ENCODE results near the gene TNNI3K.

Gene TNNI3K

DNA sequence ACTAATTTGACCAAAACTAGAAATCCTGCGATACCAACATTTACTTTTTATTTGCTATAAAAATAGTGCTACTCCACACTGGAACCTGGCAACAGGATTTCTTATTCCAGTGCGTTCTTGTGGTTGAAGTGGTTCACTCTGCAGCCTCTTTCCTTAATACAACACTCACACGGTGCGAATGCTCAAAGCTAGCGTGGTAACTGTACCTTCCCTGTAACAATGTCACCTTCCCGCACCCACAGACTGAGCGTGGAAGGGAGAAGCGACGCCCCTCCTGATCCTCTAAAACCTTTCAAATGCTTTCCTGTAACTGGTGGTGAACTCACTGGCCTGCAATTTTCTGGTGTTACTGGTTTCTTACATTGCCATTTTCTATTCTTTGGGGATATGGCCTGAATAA is 145.1 kb downstream of the TNNI3K start:
- TF ChIP-seq, protein P1, sequence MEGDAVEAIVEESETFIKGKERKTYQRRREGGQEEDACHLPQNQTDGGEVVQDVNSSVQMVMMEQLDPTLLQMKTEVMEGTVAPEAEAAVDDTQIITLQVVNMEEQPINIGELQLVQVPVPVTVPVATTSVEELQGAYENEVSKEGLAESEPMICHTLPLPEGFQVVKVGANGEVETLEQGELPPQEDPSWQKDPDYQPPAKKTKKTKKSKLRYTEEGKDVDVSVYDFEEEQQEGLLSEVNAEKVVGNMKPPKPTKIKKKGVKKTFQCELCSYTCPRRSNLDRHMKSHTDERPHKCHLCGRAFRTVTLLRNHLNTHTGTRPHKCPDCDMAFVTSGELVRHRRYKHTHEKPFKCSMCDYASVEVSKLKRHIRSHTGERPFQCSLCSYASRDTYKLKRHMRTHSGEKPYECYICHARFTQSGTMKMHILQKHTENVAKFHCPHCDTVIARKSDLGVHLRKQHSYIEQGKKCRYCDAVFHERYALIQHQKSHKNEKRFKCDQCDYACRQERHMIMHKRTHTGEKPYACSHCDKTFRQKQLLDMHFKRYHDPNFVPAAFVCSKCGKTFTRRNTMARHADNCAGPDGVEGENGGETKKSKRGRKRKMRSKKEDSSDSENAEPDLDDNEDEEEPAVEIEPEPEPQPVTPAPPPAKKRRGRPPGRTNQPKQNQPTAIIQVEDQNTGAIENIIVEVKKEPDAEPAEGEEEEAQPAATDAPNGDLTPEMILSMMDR (IDR thresholded peaks at IDR 0.05; ENCODE audit: low read depth, low read length), result no peak
- no peak overlapping the region for H3K4me3 ChIP-seq (ENCODE audit: low read depth, low read length)

DNA sequence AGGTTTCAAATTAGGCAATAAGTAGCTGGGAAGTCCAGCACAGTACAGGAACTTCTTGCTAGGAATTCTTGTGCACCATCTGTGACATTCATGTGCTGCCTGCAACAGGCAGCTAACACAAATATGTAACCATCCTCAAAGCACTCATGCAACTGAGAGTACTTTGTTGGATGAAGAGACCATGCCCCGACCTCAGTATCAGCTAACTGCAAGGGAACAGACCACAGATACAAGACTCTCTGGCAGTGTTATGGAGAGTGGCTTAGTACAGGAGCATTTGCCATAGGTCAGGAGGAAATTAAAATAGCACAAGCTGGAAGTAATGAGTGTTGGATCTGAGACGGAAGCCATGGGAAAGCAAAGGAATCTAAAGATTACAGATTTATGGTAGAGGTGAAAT is 153.7 kb downstream of the TNNI3K start:
- TF ChIP-seq, protein P1 (IDR thresholded peaks at IDR 0.05; ENCODE audit: low read depth, low read length), result no peak
- no peak overlapping the region for H3K4me3 ChIP-seq (ENCODE audit: low read depth, low read length)

DNA sequence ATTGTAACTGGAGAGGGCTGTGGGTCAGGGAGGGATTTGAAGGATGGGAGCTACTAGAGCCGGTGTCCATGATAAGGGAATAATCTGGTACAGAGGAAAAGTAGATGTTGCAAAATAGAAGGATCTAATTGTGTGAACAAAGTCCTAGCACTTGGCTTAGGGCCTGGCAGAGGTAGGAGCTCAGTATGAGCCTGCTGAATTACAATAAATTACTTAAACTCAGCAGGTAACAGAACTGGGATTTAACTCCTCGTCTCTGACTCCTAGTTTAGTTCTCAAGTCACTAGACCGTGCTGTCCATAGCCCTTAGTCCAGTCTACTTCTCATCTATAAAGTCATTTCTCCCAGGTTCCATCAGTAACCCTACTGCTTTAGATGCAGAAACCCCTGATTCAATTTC is 157.0 kb downstream of the TNNI3K start:
- H3K4me3 ChIP-seq (ENCODE audit: low read depth, low read length), result no peak overlapping the region
- TF ChIP-seq, protein P1 (IDR thresholded peaks at IDR 0.05; ENCODE audit: low read depth, low read length), result no peak

DNA sequence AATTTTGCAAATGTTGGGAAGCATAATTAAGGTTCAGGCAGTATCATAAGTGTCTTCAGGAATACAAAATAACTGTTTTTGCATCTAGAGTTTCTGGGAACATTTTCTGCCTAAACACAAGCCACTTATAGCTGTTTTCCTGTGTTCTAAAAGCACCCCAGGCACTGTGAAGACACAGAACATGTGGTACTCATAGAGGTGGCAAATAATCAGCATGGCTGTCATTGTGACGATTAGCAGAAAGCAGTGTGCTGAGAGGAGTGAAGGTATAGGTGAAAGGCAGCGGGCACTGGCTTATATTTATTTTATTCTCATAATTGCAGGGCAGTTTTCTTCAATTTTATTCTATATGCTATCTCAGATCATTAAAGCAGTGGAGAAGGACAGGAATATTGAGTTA is 157.7 kb downstream of the TNNI3K start:
- TF ChIP-seq, protein P1 (IDR thresholded peaks at IDR 0.05; ENCODE audit: low read depth, low read length), result no peak
- no peak overlapping the region for H3K4me3 ChIP-seq (ENCODE audit: low read depth, low read length)

GRCh38 chr1:74395571-74395970 is 160.4 kb downstream of the TNNI3K start:
- TF ChIP-seq, protein P1 (IDR thresholded peaks at IDR 0.05; ENCODE audit: low read depth, low read length), result no peak
- H3K4me3 ChIP-seq (ENCODE audit: low read depth, low read length), result no peak overlapping the region

DNA sequence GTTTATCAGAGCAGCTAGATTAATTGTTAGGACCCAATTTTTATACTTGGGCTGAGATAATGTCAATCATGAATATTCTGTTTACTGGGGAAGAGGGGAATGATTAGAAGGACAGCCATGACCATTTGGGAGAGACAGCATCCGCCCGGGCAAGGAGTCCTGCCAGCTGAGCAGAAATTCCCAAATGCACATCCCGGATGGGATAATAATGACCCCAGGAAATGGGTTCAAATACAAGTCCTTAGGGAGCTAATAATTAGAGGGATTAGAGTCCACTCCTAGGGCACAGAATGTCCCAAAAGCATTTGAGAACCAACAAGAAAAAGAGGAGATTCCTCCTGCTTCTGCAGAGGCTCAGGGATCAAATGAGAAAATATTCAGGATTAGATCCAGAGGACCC is 161.3 kb downstream of the TNNI3K start:
- TF ChIP-seq, protein P1 (IDR thresholded peaks at IDR 0.05; ENCODE audit: low read depth, low read length), result no peak

GRCh38 chr1:74396933-74397332 is 161.7 kb downstream of the TNNI3K start:
- TF ChIP-seq, protein P1 (IDR thresholded peaks at IDR 0.05; ENCODE audit: low read depth, low read length), result no peak
- H3K4me3 ChIP-seq (ENCODE audit: low read depth, low read length), result no peak overlapping the region

More for the DNA sequence above, 161.3 kb downstream of the TNNI3K start:
- no peak overlapping the region for H3K4me3 ChIP-seq (ENCODE audit: low read depth, low read length)
